ENCODE measurements around the gene SRSF2. TPM values are rescaled to one million over a fixed set of nuclear protein-coding genes. Genes with fewer than 3 reads are reported as not detected.

The SRSF2 gene
- total and polyA plus RNA-seq, 9 of the 15 experiments (the other 6 are each of a cell fraction or from before 2014, with no cell fraction given), result 161 to 583 (median 393) TPM

DNA sequence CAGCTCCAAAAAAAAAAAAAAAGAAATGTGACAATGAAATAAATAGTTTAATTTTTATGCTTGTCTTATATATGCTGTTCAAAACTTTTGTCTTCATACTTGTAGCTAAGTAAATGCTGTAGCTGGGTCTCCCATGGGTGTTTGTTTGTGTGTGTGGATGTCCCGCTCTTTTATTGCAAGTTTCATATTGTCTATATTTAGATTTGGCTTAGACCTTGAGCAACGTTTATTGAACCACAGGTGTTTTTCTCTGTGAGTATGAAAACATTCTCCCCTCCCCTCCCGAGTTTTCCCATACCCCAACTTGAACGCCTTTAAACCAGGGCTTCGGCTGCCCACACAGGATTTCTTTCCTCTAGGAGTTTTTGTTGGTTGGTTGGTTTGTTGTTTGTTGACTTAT, 46.0 kb upstream of the SRSF2 start:
- in situ Hi-C loops (cut with MboI), result no loop called here
- BruUV-seq (replicated peaks), result no TSS peak
- H2AFZ ChIP-seq (ENCODE audit: low read depth, low read length), result no peak overlapping the region
- ATAC-seq (no peak), DNase-seq (ENCODE audit: extremely low read depth in 1 of 4, low spot score in 3 of 4) (no peak), FAIRE-seq (no peak)
- no peak overlapping the region for H3K4me2 ChIP-seq (ENCODE audit: insufficient read depth, low read length)
- H3K79me2 ChIP-seq (ENCODE audit: control insufficient read depth, insufficient read depth, low read length), result no peaks in the 10 kb centered on the region
- no peaks in the 10 kb centered on the region for H3K9me3 ChIP-seq (replicated peaks; ENCODE audit: control insufficient read depth, insufficient read depth, low read depth, low read length)
- ChIA-PET CTCF (ENCODE audit: low intra/inter-chr PET ratio) (no interaction called here), POLR2A (interaction anchor here (0.6 to 0.7 kb wide), 2 partner anchors 282 to 498 kb away, joined by 3 read pairs; no protein-coding TSS in a partner anchor)
- no peaks in the 10 kb centered on the region for H3K27me3 ChIP-seq (ENCODE audit: control insufficient read depth in 2 of 2, insufficient read depth in 2 of 2, low read length in 2 of 2)
- intact Hi-C loops (cut with micrococcal nuclease), result no loop called here
- H3K4me1 ChIP-seq (replicated peaks in 1 of 2; ENCODE audit: control insufficient read depth in 2 of 2, insufficient read depth in 2 of 2, low read length in 2 of 2), result peaks cover 4 to 5% of the 10 kb centered on the region in 2 experiments; a peak in 3 of 5 replicates
- H4K20me1 ChIP-seq (replicated peaks; ENCODE audit: control insufficient read depth, insufficient read depth, low read length), result no peaks in the 10 kb centered on the region
- no peak overlapping the region for H3K4me3 ChIP-seq
- WGBS (ENCODE audit: insufficient coverage, low coverage, missing lambda C conversion rate), result 70% methylated on average over 5 of the region's 5 CpGs
- H3K9ac ChIP-seq (ENCODE audit: insufficient read depth in 1 of 2, low read depth in 2 of 2, low read length in 2 of 2), result no peak overlapping the region
- H3K36me3 ChIP-seq (ENCODE audit: control insufficient read depth, insufficient read depth, low read length), result peaks cover 25% of the 10 kb centered on the region; the same call in 2 of the 3 replicates
- no peak overlapping the region for H3K27ac ChIP-seq (ENCODE audit: extremely low read depth, low read depth, low read length)
- no peaks in the 10 kb centered on the region for H3K9me1 ChIP-seq (ENCODE audit: control insufficient read depth, insufficient read depth, low read length)
- TF ChIP-seq MEIS2 (IDR thresholded peaks at IDR 0.05; ENCODE audit: partially characterized antibody) (no peak), FOXK2 (conservative IDR thresholded peaks at IDR 0.05 in 1 of 2, IDR thresholded peaks at IDR 0.05 in 1 of 2; ENCODE audit: low read depth in 2 of 2) (no peak), NR4A1 (CRISPR knock-in tag; IDR thresholded peaks at IDR 0.05) (no peak), NR4A1 (tag; IDR thresholded peaks at IDR 0.05) (no peak), HMGN3 (IDR thresholded peaks at IDR 0.05; ENCODE audit: borderline replicate concordance, extremely low read depth, insufficient read length, low read depth, low read length) (no peak), SRSF9 (IDR thresholded peaks at IDR 0.05; ENCODE audit: borderline replicate concordance, low read depth, low read length) (no peak), GATAD2B (IDR thresholded peaks at IDR 0.05; ENCODE audit: borderline replicate concordance) (no peak), ZNF3 (CRISPR knock-in tag; IDR thresholded peaks at IDR 0.05) (no peak), FOXJ2 (tag; IDR thresholded peaks at IDR 0.05) (no peak), RFX5 (IDR thresholded peaks at IDR 0.05; ENCODE audit: low read depth, low read length) (no peak), SAFB2 (IDR thresholded peaks at IDR 0.05; ENCODE audit: borderline replicate concordance, low read depth, low read length, severe bottlenecking) (no peak), POLR2AphosphoS5 (IDR thresholded peaks at IDR 0.05; ENCODE audit: control insufficient read depth, insufficient read depth, low read depth, low read length) (no peak), SMAD4 (CRISPR knock-in tag; conservative IDR thresholded peaks at IDR 0.05) (no peak), RAD21 (CRISPR knock-in tag; conservative IDR thresholded peaks at IDR 0.05 in 1 of 2, IDR thresholded peaks at IDR 0.05 in 1 of 2) (no peak), RNF2 (IDR thresholded peaks at IDR 0.05) (no peak)
- TF ChIP-seq, protein P1, sequence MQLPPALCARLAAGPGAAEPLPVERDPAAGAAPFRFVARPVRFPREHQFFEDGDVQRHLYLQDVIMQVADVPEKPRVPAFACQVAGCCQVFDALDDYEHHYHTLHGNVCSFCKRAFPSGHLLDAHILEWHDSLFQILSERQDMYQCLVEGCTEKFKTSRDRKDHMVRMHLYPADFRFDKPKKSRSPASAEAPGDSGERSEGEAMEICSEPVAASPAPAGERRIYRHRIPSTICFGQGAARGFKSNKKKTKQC (CRISPR knock-in tag; IDR thresholded peaks at IDR 0.05), result no peak
- TF ChIP-seq, protein P2, sequence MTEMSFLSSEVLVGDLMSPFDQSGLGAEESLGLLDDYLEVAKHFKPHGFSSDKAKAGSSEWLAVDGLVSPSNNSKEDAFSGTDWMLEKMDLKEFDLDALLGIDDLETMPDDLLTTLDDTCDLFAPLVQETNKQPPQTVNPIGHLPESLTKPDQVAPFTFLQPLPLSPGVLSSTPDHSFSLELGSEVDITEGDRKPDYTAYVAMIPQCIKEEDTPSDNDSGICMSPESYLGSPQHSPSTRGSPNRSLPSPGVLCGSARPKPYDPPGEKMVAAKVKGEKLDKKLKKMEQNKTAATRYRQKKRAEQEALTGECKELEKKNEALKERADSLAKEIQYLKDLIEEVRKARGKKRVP (CRISPR knock-in tag; IDR thresholded peaks at IDR 0.05), result no peak
- TF ChIP-seq, protein P3, sequence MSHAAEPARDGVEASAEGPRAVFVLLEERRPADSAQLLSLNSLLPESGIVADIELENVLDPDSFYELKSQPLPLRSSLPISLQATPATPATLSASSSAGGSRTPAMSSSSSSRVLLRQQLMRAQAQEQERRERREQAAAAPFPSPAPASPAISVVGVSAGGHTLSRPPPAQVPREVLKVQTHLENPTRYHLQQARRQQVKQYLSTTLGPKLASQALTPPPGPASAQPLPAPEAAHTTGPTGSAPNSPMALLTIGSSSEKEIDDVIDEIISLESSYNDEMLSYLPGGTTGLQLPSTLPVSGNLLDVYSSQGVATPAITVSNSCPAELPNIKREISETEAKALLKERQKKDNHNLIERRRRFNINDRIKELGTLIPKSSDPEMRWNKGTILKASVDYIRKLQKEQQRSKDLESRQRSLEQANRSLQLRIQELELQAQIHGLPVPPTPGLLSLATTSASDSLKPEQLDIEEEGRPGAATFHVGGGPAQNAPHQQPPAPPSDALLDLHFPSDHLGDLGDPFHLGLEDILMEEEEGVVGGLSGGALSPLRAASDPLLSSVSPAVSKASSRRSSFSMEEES (CRISPR knock-in tag; IDR thresholded peaks at IDR 0.05), result no peak
- TF ChIP-seq, protein P4, sequence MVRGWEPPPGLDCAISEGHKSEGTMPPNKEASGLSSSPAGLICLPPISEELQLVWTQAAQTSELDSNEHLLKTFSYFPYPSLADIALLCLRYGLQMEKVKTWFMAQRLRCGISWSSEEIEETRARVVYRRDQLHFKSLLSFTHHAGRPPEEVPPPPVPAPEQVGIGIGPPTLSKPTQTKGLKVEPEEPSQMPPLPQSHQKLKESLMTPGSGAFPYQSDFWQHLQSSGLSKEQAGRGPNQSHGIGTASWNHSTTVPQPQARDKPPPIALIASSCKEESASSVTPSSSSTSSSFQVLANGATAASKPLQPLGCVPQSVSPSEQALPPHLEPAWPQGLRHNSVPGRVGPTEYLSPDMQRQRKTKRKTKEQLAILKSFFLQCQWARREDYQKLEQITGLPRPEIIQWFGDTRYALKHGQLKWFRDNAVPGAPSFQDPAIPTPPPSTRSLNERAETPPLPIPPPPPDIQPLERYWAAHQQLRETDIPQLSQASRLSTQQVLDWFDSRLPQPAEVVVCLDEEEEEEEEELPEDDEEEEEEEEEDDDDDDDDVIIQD (CRISPR knock-in tag; IDR thresholded peaks at IDR 0.05), result no peak

All from K562 (cell line).